ENCODE data around the gene TRPC1.
A peak's percentile ranks its signal among the peaks of the same experiment; 100 is the strongest.

TRPC1 gene

GRCh38 chr3:142723665-142723967, 218 bp upstream of the TRPC1 start:
- Histone ChIP-seq H2AFZ (ENCODE audit: insufficient read depth, low read length, poor library complexity) (no peak overlapping the region), H3K23ac (ENCODE audit: low read length) (no peak overlapping the region), H3K36me3 (ENCODE audit: control insufficient read depth in 1 of 2, insufficient read depth in 2 of 2, low read length in 2 of 2) (no peaks in the 10 kb centered on the region), H2BK12ac (ENCODE audit: low read length) (no peak overlapping the region), H3K14ac (ENCODE audit: low read length) (no peak overlapping the region), H3K27me3 (ENCODE audit: insufficient read depth, low read length) (no peaks in the 10 kb centered on the region), H3K4me3 (ENCODE audit: low read depth, low read length) (no peak overlapping the region), H4K8ac (ENCODE audit: low read depth, low read length) (no peak overlapping the region), H3K79me1 (ENCODE audit: low read length) (peaks cover 8% of the 10 kb centered on the region), H2BK5ac (ENCODE audit: low read depth, low read length, poor library complexity) (no peak overlapping the region), H3K79me2 (ENCODE audit: control insufficient read depth, insufficient read depth, low read length, poor library complexity) (peaks cover 7% of the 10 kb centered on the region), H3K18ac (ENCODE audit: low read length) (no peak overlapping the region), H3K4me1 (ENCODE audit: control insufficient read depth in 1 of 2, insufficient read depth in 2 of 2, low read length in 2 of 2) (no peaks in the 10 kb centered on the region), H3K9ac (ENCODE audit: low read length) (no peak overlapping the region), H4K12ac (ENCODE audit: low read depth, low read length) (no peak overlapping the region), H3K4me2 (ENCODE audit: low read length) (peak overlapping the region; percentile 69), H4K91ac (ENCODE audit: low read depth, low read length) (no peak overlapping the region), H3K9me3 (ENCODE audit: insufficient read depth, low read depth, low read length) (no peaks in the 10 kb centered on the region), H2AK5ac (ENCODE audit: low read length) (no peak overlapping the region), H3K4ac (ENCODE audit: low read depth, low read length) (no peak overlapping the region), H2BK120ac (ENCODE audit: insufficient read depth, low read length, poor library complexity) (no peak overlapping the region), H3K27ac (ENCODE audit: low read depth, low read length) (no peak overlapping the region)
- DNase-seq, result no peak
- WGBS (ENCODE audit: extremely low coverage, insufficient coverage, insufficient read length), result no CpG with 5 or more reads among the region's 10 CpGs

GRCh38 chr3:142724682-142725356, 985 bp downstream of the TRPC1 start:
- WGBS (ENCODE audit: extremely low coverage, insufficient coverage, insufficient read length), result no CpG with 5 or more reads among the region's 35 CpGs

GRCh38 chr3:142725357-142725739, 1.5 kb downstream of the TRPC1 start:
- Histone ChIP-seq H2AFZ (ENCODE audit: insufficient read depth, low read length, poor library complexity) (no peak overlapping the region), H3K4me1 (ENCODE audit: control insufficient read depth in 1 of 2, insufficient read depth in 2 of 2, low read length in 2 of 2) (no peaks in the 10 kb centered on the region), H4K91ac (ENCODE audit: low read depth, low read length) (no peak overlapping the region), H3K4ac (ENCODE audit: low read depth, low read length) (no peak overlapping the region), H4K8ac (ENCODE audit: low read depth, low read length) (no peak overlapping the region), H3K4me3 (ENCODE audit: low read depth, low read length) (no peak overlapping the region), H2BK12ac (ENCODE audit: low read length) (no peak overlapping the region), H2AK5ac (ENCODE audit: low read length) (no peak overlapping the region), H4K12ac (ENCODE audit: low read depth, low read length) (no peak overlapping the region), H2BK5ac (ENCODE audit: low read depth, low read length, poor library complexity) (no peak overlapping the region), H3K23ac (ENCODE audit: low read length) (no peak overlapping the region), H3K18ac (ENCODE audit: low read length) (no peak overlapping the region), H3K9ac (ENCODE audit: low read length) (no peak overlapping the region), H3K14ac (ENCODE audit: low read length) (no peak overlapping the region), H2BK120ac (ENCODE audit: insufficient read depth, low read length, poor library complexity) (no peak overlapping the region), H3K36me3 (ENCODE audit: control insufficient read depth in 1 of 2, insufficient read depth in 2 of 2, low read length in 2 of 2) (no peaks in the 10 kb centered on the region), H3K79me1 (ENCODE audit: low read length) (peaks cover 8% of the 10 kb centered on the region), H3K79me2 (ENCODE audit: control insufficient read depth, insufficient read depth, low read length, poor library complexity) (peaks cover 7% of the 10 kb centered on the region), H3K4me2 (ENCODE audit: low read length) (peak overlapping the region; percentile 93), H3K9me3 (ENCODE audit: insufficient read depth, low read depth, low read length) (no peaks in the 10 kb centered on the region), H3K27ac (ENCODE audit: low read depth, low read length) (no peak overlapping the region), H3K27me3 (ENCODE audit: insufficient read depth, low read length) (no peaks in the 10 kb centered on the region)
- no peak for DNase-seq
- WGBS (ENCODE audit: extremely low coverage, insufficient coverage, insufficient read length), result no CpG with 5 or more reads among the region's 5 CpGs

More at GRCh38 chr3:142724682-142725356, 985 bp downstream of the TRPC1 start:
- Histone ChIP-seq H3K36me3 (ENCODE audit: control insufficient read depth in 1 of 2, insufficient read depth in 2 of 2, low read length in 2 of 2) (no peaks in the 10 kb centered on the region), H3K18ac (ENCODE audit: low read length) (peak overlapping the region; percentile 83), H3K4me2 (ENCODE audit: low read length) (peak overlapping the region; percentile 93), H3K79me1 (ENCODE audit: low read length) (peaks cover 8% of the 10 kb centered on the region), H2BK5ac (ENCODE audit: low read depth, low read length, poor library complexity) (peak overlapping the region; percentile 23), H2BK12ac (ENCODE audit: low read length) (no peak overlapping the region), H3K9ac (ENCODE audit: low read length) (peak overlapping the region; percentile 82), H2AK5ac (ENCODE audit: low read length) (no peak overlapping the region), H3K23ac (ENCODE audit: low read length) (no peak overlapping the region), H3K14ac (ENCODE audit: low read length) (peak overlapping the region; percentile 60), H4K8ac (ENCODE audit: low read depth, low read length) (peak overlapping the region; percentile 92), H4K12ac (ENCODE audit: low read depth, low read length) (peak overlapping the region; percentile 64), H3K4me3 (ENCODE audit: low read depth, low read length) (peak overlapping the region; percentile 94), H3K27ac (ENCODE audit: low read depth, low read length) (peak overlapping the region; percentile 95), H4K91ac (ENCODE audit: low read depth, low read length) (peak overlapping the region; percentile 74), H2BK120ac (ENCODE audit: insufficient read depth, low read length, poor library complexity) (peak overlapping the region; percentile 55), H2AFZ (ENCODE audit: insufficient read depth, low read length, poor library complexity) (peak overlapping the region; percentile 92), H3K4ac (ENCODE audit: low read depth, low read length) (peak overlapping the region; percentile 67), H3K4me1 (ENCODE audit: control insufficient read depth in 1 of 2, insufficient read depth in 2 of 2, low read length in 2 of 2) (no peaks in the 10 kb centered on the region), H3K9me3 (ENCODE audit: insufficient read depth, low read depth, low read length) (no peaks in the 10 kb centered on the region), H3K79me2 (ENCODE audit: control insufficient read depth, insufficient read depth, low read length, poor library complexity) (peaks cover 7% of the 10 kb centered on the region), H3K27me3 (ENCODE audit: insufficient read depth, low read length) (no peaks in the 10 kb centered on the region)
- DNase-seq, result peak; percentile 21 to 52

- Histone ChIP-seq H4K8ac (ENCODE audit: low read depth, low read length) (no peak overlapping the region), H2AFZ (ENCODE audit: insufficient read depth, low read length, poor library complexity) (no peak overlapping the region), H3K79me1 (ENCODE audit: low read length) (peaks cover 8% of the 10 kb centered on the region), H3K18ac (ENCODE audit: low read length) (no peak overlapping the region), H3K36me3 (ENCODE audit: control insufficient read depth in 1 of 2, insufficient read depth in 2 of 2, low read length in 2 of 2) (no peaks in the 10 kb centered on the region), H2BK120ac (ENCODE audit: insufficient read depth, low read length, poor library complexity) (no peak overlapping the region), H4K91ac (ENCODE audit: low read depth, low read length) (no peak overlapping the region), H3K23ac (ENCODE audit: low read length) (no peak overlapping the region), H3K4me3 (ENCODE audit: low read depth, low read length) (no peak overlapping the region), H2BK12ac (ENCODE audit: low read length) (no peak overlapping the region), H3K14ac (ENCODE audit: low read length) (no peak overlapping the region), H3K4me2 (ENCODE audit: low read length) (no peak overlapping the region), H3K9ac (ENCODE audit: low read length) (no peak overlapping the region), H2BK5ac (ENCODE audit: low read depth, low read length, poor library complexity) (no peak overlapping the region), H3K9me3 (ENCODE audit: insufficient read depth, low read depth, low read length) (no peaks in the 10 kb centered on the region), H2AK5ac (ENCODE audit: low read length) (no peak overlapping the region), H3K27me3 (ENCODE audit: insufficient read depth, low read length) (no peaks in the 10 kb centered on the region), H3K27ac (ENCODE audit: low read depth, low read length) (no peak overlapping the region), H3K4me1 (ENCODE audit: control insufficient read depth in 1 of 2, insufficient read depth in 2 of 2, low read length in 2 of 2) (no peaks in the 10 kb centered on the region), H3K79me2 (ENCODE audit: control insufficient read depth, insufficient read depth, low read length, poor library complexity) (peaks cover 7% of the 10 kb centered on the region), H3K4ac (ENCODE audit: low read depth, low read length) (no peak overlapping the region), H4K12ac (ENCODE audit: low read depth, low read length) (no peak overlapping the region)
- DNase-seq, result no peak
- no CpG with 5 or more reads among the region's 1 CpG for WGBS (ENCODE audit: extremely low coverage, insufficient coverage, insufficient read length)
Observed at GRCh38 chr3:142726017-142726416, 2.2 kb downstream of the TRPC1 start.
